22Rv1 (cell line): Measurements from ENCODE around the gene TRIM15.

Source experiments
- ZFX ChIP-seq: fragments of 450-650 bp; IDR thresholded peaks from 2 replicates; pipeline ENCODE4 v1.6.1; 2017; ENCODE audit warnings: antibody characterized with exemption, borderline replicate concordance
- TF ChIP-seq, protein P1 (sequence below): fragments of 450-650 bp; IDR thresholded peaks from 2 replicates; pipeline ENCODE4 v1.5.1; 2017; ENCODE audit warnings: mild to moderate bottlenecking

- TF ChIP-seq, protein P1, sequence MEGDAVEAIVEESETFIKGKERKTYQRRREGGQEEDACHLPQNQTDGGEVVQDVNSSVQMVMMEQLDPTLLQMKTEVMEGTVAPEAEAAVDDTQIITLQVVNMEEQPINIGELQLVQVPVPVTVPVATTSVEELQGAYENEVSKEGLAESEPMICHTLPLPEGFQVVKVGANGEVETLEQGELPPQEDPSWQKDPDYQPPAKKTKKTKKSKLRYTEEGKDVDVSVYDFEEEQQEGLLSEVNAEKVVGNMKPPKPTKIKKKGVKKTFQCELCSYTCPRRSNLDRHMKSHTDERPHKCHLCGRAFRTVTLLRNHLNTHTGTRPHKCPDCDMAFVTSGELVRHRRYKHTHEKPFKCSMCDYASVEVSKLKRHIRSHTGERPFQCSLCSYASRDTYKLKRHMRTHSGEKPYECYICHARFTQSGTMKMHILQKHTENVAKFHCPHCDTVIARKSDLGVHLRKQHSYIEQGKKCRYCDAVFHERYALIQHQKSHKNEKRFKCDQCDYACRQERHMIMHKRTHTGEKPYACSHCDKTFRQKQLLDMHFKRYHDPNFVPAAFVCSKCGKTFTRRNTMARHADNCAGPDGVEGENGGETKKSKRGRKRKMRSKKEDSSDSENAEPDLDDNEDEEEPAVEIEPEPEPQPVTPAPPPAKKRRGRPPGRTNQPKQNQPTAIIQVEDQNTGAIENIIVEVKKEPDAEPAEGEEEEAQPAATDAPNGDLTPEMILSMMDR = no peak
- TF ChIP-seq ZFX = no peak
Measured at GRCh38 chr6:30152910-30153610, 10.3 kb upstream of the TRIM15 start.
